IPS DF 19.7 (cell line): ENCODE measurements around the gene GALNT9.
"Not testable (repeated sequence)": the region's sequence is repeated elsewhere in the genome, so short reads cannot be mapped to it uniquely, and the experiment has no call there.

Experiments used
- DNase-seq: peaks from one replicate; pipeline ENCODE4 v3.0.0-alpha.2; 2013; ENCODE audit warnings: low read depth, low spot score

The GALNT9 gene

GRCh38 chr12:132358241-132359225 is 29.1 kb upstream of the GALNT9 start:
- not testable (repeated sequence) for DNase-seq

GRCh38 chr12:132357623-132358186 is 28.3 kb upstream of the GALNT9 start:
- no peak for DNase-seq

GRCh38 chr12:132356691-132357622 is 27.6 kb upstream of the GALNT9 start:
- DNase-seq, result peak; percentile 12

GRCh38 chr12:132355742-132356681 is 26.6 kb upstream of the GALNT9 start:
- no peak for DNase-seq

GRCh38 chr12:132354982-132355680 is 25.7 kb upstream of the GALNT9 start:
- DNase-seq, result no peak

- DNase-seq, result no peak
Measured at GRCh38 chr12:132354211-132354981, 25.0 kb upstream of the GALNT9 start.

GRCh38 chr12:132353811-132354210 is 24.4 kb upstream of the GALNT9 start:
- no peak for DNase-seq

GRCh38 chr12:132352896-132353800 is 23.8 kb upstream of the GALNT9 start:
- no peak for DNase-seq

GRCh38 chr12:132351751-132352495 is 22.5 kb upstream of the GALNT9 start:
- no peak for DNase-seq

GRCh38 chr12:132349501-132350131 is 20.2 kb upstream of the GALNT9 start:
- DNase-seq, result no peak

- no peak for DNase-seq
Measured at GRCh38 chr12:132348176-132348575, 18.8 kb upstream of the GALNT9 start.

GRCh38 chr12:132347176-132347855 is 17.9 kb upstream of the GALNT9 start:
- DNase-seq, result no peak

- no peak for DNase-seq
Measured at GRCh38 chr12:132346471-132347175, 17.2 kb upstream of the GALNT9 start.

GRCh38 chr12:132345561-132346200 is 16.3 kb upstream of the GALNT9 start:
- DNase-seq, result no peak

- DNase-seq, result no peak
Measured at GRCh38 chr12:132345126-132345525, 15.7 kb upstream of the GALNT9 start.
